Measurements from ENCODE around the gene ANO8.

DNA sequence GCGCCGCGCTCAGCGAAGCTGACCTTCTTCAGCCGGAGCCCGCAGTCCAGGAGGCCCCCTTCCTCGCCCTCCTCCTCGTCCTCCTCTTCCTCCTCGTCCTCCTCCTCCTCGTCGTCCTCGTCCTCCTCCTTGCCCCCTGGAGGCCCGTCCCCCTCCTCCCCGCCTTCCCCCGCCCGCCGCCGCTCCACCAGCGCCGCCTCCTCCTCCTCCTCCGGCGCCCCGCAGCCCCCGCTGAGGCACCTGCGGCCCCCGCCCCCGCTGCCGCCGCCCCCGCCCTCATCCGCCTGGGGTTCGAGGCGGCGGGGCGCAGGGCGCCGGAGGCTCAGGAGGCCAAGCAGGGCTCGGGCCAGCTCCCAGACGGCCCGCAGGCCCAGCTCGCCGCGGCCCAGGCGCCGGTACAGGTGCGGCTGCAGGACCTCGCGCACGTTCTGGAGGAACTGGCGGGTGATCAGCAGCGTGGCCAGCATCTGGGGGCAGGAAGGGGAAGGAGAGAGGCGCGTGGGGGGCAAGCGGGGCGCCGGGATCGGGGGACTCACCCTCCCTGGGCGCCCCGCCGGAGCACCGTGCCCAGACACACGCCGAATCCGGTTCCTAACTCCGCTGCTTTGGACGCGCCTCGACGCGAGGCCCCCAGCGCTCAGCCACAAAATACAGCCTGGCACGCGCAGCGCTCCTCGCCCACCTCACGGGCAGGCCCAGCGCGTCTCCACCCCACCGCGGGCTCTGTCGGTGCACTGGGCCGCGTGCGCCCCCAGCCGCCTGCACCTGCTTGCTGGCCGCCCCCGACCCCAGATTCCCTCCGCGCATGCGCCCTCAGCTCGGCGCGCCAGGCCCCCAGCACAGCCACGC lies 5.9 kb downstream of the ANO8 start:
- TF ChIP-seq, protein P1, sequence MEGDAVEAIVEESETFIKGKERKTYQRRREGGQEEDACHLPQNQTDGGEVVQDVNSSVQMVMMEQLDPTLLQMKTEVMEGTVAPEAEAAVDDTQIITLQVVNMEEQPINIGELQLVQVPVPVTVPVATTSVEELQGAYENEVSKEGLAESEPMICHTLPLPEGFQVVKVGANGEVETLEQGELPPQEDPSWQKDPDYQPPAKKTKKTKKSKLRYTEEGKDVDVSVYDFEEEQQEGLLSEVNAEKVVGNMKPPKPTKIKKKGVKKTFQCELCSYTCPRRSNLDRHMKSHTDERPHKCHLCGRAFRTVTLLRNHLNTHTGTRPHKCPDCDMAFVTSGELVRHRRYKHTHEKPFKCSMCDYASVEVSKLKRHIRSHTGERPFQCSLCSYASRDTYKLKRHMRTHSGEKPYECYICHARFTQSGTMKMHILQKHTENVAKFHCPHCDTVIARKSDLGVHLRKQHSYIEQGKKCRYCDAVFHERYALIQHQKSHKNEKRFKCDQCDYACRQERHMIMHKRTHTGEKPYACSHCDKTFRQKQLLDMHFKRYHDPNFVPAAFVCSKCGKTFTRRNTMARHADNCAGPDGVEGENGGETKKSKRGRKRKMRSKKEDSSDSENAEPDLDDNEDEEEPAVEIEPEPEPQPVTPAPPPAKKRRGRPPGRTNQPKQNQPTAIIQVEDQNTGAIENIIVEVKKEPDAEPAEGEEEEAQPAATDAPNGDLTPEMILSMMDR (IDR thresholded peaks at IDR 0.05), result no peak
- TF ChIP-seq EZH2 (IDR thresholded peaks at IDR 0.05; ENCODE audit: borderline replicate concordance, insufficient read depth, low read depth, low read length, poor library complexity, severe bottlenecking), result no peak

Data from B cell (primary cell).